ENCODE measurements around the gene HEXB.
A peak's percentile ranks its signal among the peaks of the same experiment; 100 is the strongest.

HEXB gene

GRCh38 chr5:74761241-74761640 is 76.2 kb downstream of the HEXB start:
- DNase-seq, result no peak

- peak; percentile 14 for DNase-seq
Observed at GRCh38 chr5:74762599-74762998, 77.6 kb downstream of the HEXB start.

GRCh38 chr5:74763504-74763903 is 78.5 kb downstream of the HEXB start:
- no peak for DNase-seq

DNA sequence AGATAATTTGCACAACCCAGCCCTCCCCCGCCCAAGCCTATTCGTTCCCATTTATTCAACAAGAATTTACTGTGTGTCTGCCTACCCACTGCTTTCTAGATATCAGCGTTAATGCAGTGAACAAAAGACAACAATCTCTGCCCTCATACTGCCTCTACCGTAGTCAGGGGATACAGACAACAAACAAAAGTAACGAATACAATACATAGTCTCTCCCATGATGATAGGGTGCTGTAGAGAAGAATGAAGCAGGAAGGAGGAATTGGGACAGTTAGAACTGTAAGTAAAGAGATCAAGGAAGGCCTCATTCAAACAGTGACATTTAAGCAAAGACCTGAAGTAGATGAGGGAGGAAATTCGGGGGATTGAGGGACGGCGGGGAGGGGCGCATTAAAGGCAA is 80.2 kb downstream of the HEXB start:
- DNase-seq, result no peak

GRCh38 chr5:74765929-74766328 is 80.9 kb downstream of the HEXB start:
- DNase-seq, result no peak

- no peak for DNase-seq
Observed at GRCh38 chr5:74766418-74766848, 81.4 kb downstream of the HEXB start.

DNA sequence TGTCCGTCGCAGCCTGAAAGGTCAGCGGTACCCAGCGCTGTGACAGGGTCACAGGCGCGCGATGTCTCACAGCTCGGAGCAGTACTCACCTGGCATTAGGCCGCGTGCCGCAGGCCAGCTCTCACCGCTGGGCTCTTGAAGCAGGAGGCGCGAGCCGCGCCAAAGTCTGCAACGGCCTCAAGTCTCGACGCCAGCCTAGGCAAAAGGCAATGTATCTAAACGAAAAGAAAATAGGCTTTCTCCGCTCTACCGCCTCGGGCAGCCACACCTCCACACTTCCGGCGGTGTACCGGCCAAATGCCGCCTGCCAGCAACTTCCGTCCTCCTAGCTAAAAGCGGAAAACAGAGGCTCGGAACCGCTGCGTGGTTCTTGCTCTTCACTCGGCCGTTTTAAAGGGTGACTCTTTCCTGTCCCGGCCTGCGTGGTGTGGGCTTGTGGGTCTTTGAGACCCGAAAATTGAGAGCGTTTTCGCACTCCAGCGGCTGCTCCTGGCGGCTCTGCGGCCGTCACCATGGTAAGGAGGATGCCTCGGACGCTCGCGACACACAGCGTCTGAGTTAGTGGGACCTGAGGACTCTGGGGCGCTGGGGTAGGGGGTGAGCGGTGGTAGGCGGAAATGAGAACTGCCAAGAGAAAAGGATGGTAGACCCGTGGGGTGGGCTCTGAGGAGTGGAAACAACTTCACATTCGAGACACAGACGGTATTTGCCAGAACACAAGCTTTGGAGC is 82.0 kb downstream of the HEXB start, which contains the start of the genes GFM2 and NSA2:
Gene GFM2, minus strand, starts transcription at position 269 of the 730 bp plus-strand sequence. CDS start 3,375 bp downstream, outside the sequence.
Gene NSA2, plus strand, starts transcription at position 401 of the 730 bp plus-strand sequence. Its CDS starts 112 bp downstream, at position 513.
- peak; percentile 22 for DNase-seq

GRCh38 chr5:74767579-74767913 is 82.5 kb downstream of the HEXB start:
- DNase-seq, result no peak
